H1 (cell line): Measurements from ENCODE around the gene GTPBP6.
A peak's percentile ranks its signal among the peaks of the same experiment; 100 is the strongest.

Source experiments
- ASH2L ChIP-seq: fragments of 200-600, 300-600 bp; sonication (generic); IDR thresholded peaks from one replicate; pipeline ENCODE4 v1.7.1; 2017; ENCODE audit warnings: low read length
- BRCA1 ChIP-seq: IDR thresholded peaks from 2 replicates; pipeline ENCODE4 v1.6.1; 2012; ENCODE audit warnings: low read depth, low read length, improper control_type of control experiment
- CHD2 ChIP-seq: IDR thresholded peaks from 2 replicates; pipeline ENCODE4 v1.6.1; 2012; ENCODE audit warnings: low read length, improper control_type of control experiment
- CREB1 ChIP-seq: IDR thresholded peaks from 2 replicates; pipeline ENCODE4 v1.6.1; 2012; ENCODE audit warnings: inconsistent platforms
- EP300 ChIP-seq, 2 experiments: IDR thresholded peaks; 1 replicate in 1 of 2; 2 replicates in 1 of 2; pipeline ENCODE4 v1.6.1; 2011 to 2012; ENCODE audit warnings: low read depth in 2 of 2, low read length in 2 of 2, mild to moderate bottlenecking in 2 of 2, borderline replicate concordance in 1 of 2, inconsistent platforms in 1 of 2, moderate library complexity in 1 of 2
- FOSL1 ChIP-seq: IDR thresholded peaks from 2 replicates; pipeline ENCODE4 v1.6.1; 2011; ENCODE audit warnings: mild to moderate bottlenecking, low read depth, low read length, moderate library complexity; ENCODE audit not compliant: insufficient read depth
- HDAC6 ChIP-seq: IDR thresholded peaks from one replicate; pipeline ENCODE4 v1.7.1; 2012; ENCODE audit warnings: low read depth, mild to moderate bottlenecking, inconsistent platforms, low read length, moderate library complexity
- POLR2AphosphoS5 ChIP-seq: IDR thresholded peaks from 2 replicates; pipeline ENCODE4 v1.6.1; 2011; ENCODE audit warnings: low read depth, low read length
- RFX5 ChIP-seq: IDR thresholded peaks from 2 replicates; pipeline ENCODE4 v1.6.1; 2011; ENCODE audit warnings: low read depth, low read length, improper control_type of control experiment, borderline replicate concordance
- TAF1 ChIP-seq: IDR thresholded peaks from 2 replicates; pipeline ENCODE4 v1.6.1; 2011; ENCODE audit warnings: mild to moderate bottlenecking, low read depth, low read length
- TEAD4 ChIP-seq: IDR thresholded peaks from 2 replicates; pipeline ENCODE4 v1.6.1; 2012; ENCODE audit warnings: low read depth, low read length, inconsistent platforms, mixed read lengths
- TF ChIP-seq, protein P1 (sequence below), 3 experiments: IDR thresholded peaks; 1 replicate in 2 of 3; 2 replicates in 1 of 3; pipeline versions ENCODE4 v1.5.1 to v1.6.1; 2011; ENCODE audit warnings: low read length in 3 of 3, mild to moderate bottlenecking in 3 of 3, inconsistent platforms in 2 of 3, low read depth in 1 of 3, moderate library complexity in 1 of 3; ENCODE audit not compliant: insufficient read depth in 1 of 3; ENCODE audit errors: control extremely low read depth in 1 of 3

DNA sequence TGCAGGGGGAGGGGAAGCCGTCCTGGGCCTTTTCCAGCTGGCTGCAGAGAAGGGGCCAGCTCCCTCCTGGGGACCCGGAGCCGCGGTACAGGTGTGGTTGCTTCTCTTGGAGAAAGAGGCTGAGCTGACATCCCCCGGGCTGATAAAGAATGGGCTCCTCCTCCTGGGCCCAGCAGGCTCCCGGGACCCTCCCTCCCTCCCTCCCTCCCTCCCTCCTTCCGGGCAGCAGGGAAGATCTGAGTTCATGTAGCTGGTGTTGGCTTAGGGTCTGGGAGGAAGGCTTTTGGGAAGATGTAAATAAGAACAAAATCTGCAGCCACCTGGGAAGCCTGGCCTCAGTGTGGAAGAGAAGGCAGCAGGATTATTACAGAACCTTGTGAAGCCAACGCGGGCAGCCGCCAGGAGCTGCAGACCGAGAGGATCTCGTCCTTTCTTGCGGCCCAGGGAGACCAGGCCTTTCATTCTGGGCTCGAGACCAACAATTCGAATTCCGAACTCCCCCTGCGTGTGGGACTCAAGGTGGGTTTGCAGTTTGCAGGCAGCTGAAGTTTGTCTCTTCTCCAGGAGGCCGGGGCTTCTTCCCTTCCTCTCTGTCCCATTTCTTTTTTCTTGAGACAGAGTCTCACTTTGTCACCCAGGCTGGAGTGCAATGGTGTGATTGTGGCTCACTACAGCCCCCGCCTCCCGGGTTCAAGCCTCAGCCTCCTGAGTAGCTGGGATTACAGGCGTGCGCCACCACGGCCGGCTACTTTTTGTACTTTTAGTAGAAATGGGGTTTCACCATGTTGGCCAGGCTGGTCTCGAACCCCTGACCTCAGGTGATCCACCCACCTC, 37.2 kb downstream of the GTPBP6 start, which contains the start of gene PLCXD1:
- no peak for TF ChIP-seq EP300 (IDR thresholded peaks at IDR 0.05; ENCODE audit: borderline replicate concordance in 1 of 2, low read depth in 2 of 2, low read length in 2 of 2)
- TF ChIP-seq ASH2L = peak; percentile 51
- TF ChIP-seq BRCA1 = no peak
- TF ChIP-seq POLR2AphosphoS5 = no peak; the same call in 1 of the 2 replicates
- TF ChIP-seq TAF1 = peak; percentile 37; the same call in 1 of the 2 replicates
- no peak for TF ChIP-seq FOSL1
- no peak for TF ChIP-seq TEAD4
- TF ChIP-seq, protein P1, sequence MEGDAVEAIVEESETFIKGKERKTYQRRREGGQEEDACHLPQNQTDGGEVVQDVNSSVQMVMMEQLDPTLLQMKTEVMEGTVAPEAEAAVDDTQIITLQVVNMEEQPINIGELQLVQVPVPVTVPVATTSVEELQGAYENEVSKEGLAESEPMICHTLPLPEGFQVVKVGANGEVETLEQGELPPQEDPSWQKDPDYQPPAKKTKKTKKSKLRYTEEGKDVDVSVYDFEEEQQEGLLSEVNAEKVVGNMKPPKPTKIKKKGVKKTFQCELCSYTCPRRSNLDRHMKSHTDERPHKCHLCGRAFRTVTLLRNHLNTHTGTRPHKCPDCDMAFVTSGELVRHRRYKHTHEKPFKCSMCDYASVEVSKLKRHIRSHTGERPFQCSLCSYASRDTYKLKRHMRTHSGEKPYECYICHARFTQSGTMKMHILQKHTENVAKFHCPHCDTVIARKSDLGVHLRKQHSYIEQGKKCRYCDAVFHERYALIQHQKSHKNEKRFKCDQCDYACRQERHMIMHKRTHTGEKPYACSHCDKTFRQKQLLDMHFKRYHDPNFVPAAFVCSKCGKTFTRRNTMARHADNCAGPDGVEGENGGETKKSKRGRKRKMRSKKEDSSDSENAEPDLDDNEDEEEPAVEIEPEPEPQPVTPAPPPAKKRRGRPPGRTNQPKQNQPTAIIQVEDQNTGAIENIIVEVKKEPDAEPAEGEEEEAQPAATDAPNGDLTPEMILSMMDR (IDR thresholded peaks at IDR 0.05; ENCODE audit: control extremely low read depth in 1 of 3, insufficient read depth in 1 of 3, low read depth in 1 of 3, low read length in 3 of 3) = no peak
- TF ChIP-seq HDAC6 = no peak
- no peak for TF ChIP-seq RFX5
- no peak for TF ChIP-seq CREB1
- TF ChIP-seq CHD2 = no peak
